ENCODE results near the gene P3H1.
"Not testable (repeated sequence)": the region's sequence is repeated elsewhere in the genome, so short reads cannot be mapped to it uniquely, and the experiment has no call there.

Gene P3H1

GRCh38 chr1:42730002-42730401, 36.8 kb downstream of the P3H1 start:
- no peak for DNase-seq (ENCODE audit: low read depth)

GRCh38 chr1:42725820-42726219, 41.0 kb downstream of the P3H1 start:
- not testable (repeated sequence) for DNase-seq (ENCODE audit: low read depth); H3K4me3 ChIP-seq (ENCODE audit: low read depth, low read length)

More at GRCh38 chr1:42730002-42730401, 36.8 kb downstream of the P3H1 start:
- no peak for TF ChIP-seq MAX (IDR thresholded peaks at IDR 0.05; ENCODE audit: low read depth, low read length)
- no peak for TF ChIP-seq MYC (IDR thresholded peaks at IDR 0.05; ENCODE audit: low read depth, low read length)
- TF ChIP-seq POLR2A (IDR thresholded peaks at IDR 0.05; ENCODE audit: extremely low read depth, insufficient read length), result no peak
- no peak for TF ChIP-seq CTCF (IDR thresholded peaks at IDR 0.05; ENCODE audit: low read depth, low read length)
- H3K4me3 ChIP-seq (ENCODE audit: low read depth, low read length), result no peak overlapping the region

GRCh38 chr1:42723511-42723910, 43.3 kb downstream of the P3H1 start:
- TF ChIP-seq POLR2A (IDR thresholded peaks at IDR 0.05; ENCODE audit: extremely low read depth, insufficient read length) (no peak), CTCF (IDR thresholded peaks at IDR 0.05; ENCODE audit: low read depth, low read length) (no peak), MAX (IDR thresholded peaks at IDR 0.05; ENCODE audit: low read depth, low read length) (no peak), MYC (IDR thresholded peaks at IDR 0.05; ENCODE audit: low read depth, low read length) (no peak)
- DNase-seq (ENCODE audit: low read depth), result no peak
- H3K4me3 ChIP-seq (ENCODE audit: low read depth, low read length), result no peak overlapping the region

- DNase-seq (ENCODE audit: low read depth); H3K4me3 ChIP-seq (ENCODE audit: low read depth, low read length): not testable (repeated sequence)
Observed at GRCh38 chr1:42722403-42722802, 44.4 kb downstream of the P3H1 start.

- DNase-seq (ENCODE audit: low read depth), result no peak
Observed at GRCh38 chr1:42721926-42722325, 44.9 kb downstream of the P3H1 start.

GRCh38 chr1:42720868-42721267, 46.0 kb downstream of the P3H1 start:
- no peak for TF ChIP-seq POLR2A (IDR thresholded peaks at IDR 0.05; ENCODE audit: extremely low read depth, insufficient read length)
- TF ChIP-seq MYC (IDR thresholded peaks at IDR 0.05; ENCODE audit: low read depth, low read length), result no peak
- no peak for TF ChIP-seq CTCF (IDR thresholded peaks at IDR 0.05; ENCODE audit: low read depth, low read length)
- no peak for TF ChIP-seq MAX (IDR thresholded peaks at IDR 0.05; ENCODE audit: low read depth, low read length)
- no peak for DNase-seq (ENCODE audit: low read depth)
- no peak overlapping the region for H3K4me3 ChIP-seq (ENCODE audit: low read depth, low read length)

More at GRCh38 chr1:42721926-42722325, 44.9 kb downstream of the P3H1 start:
- H3K4me3 ChIP-seq (ENCODE audit: low read depth, low read length), result no peak overlapping the region
- TF ChIP-seq POLR2A (IDR thresholded peaks at IDR 0.05; ENCODE audit: extremely low read depth, insufficient read length) (no peak), MAX (IDR thresholded peaks at IDR 0.05; ENCODE audit: low read depth, low read length) (no peak), MYC (IDR thresholded peaks at IDR 0.05; ENCODE audit: low read depth, low read length) (no peak), CTCF (IDR thresholded peaks at IDR 0.05; ENCODE audit: low read depth, low read length) (no peak)

GRCh38 chr1:42714441-42714840, 52.4 kb downstream of the P3H1 start:
- DNase-seq (ENCODE audit: low read depth); H3K4me3 ChIP-seq (ENCODE audit: low read depth, low read length): not testable (repeated sequence)

- TF ChIP-seq CTCF (IDR thresholded peaks at IDR 0.05; ENCODE audit: low read depth, low read length), result no peak
- TF ChIP-seq MYC (IDR thresholded peaks at IDR 0.05; ENCODE audit: low read depth, low read length), result no peak
- no peak for TF ChIP-seq MAX (IDR thresholded peaks at IDR 0.05; ENCODE audit: low read depth, low read length)
- no peak for TF ChIP-seq POLR2A (IDR thresholded peaks at IDR 0.05; ENCODE audit: extremely low read depth, insufficient read length)
- DNase-seq (ENCODE audit: low read depth), result no peak
- no peak overlapping the region for H3K4me3 ChIP-seq (ENCODE audit: low read depth, low read length)
Observed at GRCh38 chr1:42713293-42713692, 53.5 kb downstream of the P3H1 start.

- H3K4me3 ChIP-seq (ENCODE audit: low read depth, low read length); DNase-seq (ENCODE audit: low read depth): not testable (repeated sequence)
Observed at GRCh38 chr1:42712808-42713207, 54.0 kb downstream of the P3H1 start.

Data from NB4 (cell line).